GM10248 (cell line): ENCODE results near the gene C1QL4.
"Not testable (repeated sequence)": the region's sequence is repeated elsewhere in the genome, so short reads cannot be mapped to it uniquely, and the experiment has no call there.

Source experiments
- CTCF ChIA-PET: fragments of 300-600 bp; sonication (Branson Sonifier 250); formaldehyde crosslinking; extraction: SDS; loops from one replicate; lab custom pipeline; 2021; ENCODE audit warnings: antibody characterized with exemption; lab: Yijun Ruan, JAX
- POLR2A ChIA-PET: fragments of 350-650 bp; sonication (Branson Sonifier 250); formaldehyde crosslinking; extraction: SDS; loops from one replicate; lab custom pipeline; 2020; ENCODE audit warnings: antibody characterized with exemption; lab: Yijun Ruan, JAX
- DNase-seq: peaks from one replicate; pipeline ENCODE4 v3.0.0; 2012; ENCODE audit errors: extremely low spot score
- CTCF ChIP-seq: IDR thresholded peaks from 2 replicates; pipeline ENCODE4 v1.5.1; 2012; ENCODE audit warnings: mild to moderate bottlenecking, low read depth; ENCODE audit errors: extremely low read depth, missing control alignments, control extremely low read depth

C1QL4 gene

DNA sequence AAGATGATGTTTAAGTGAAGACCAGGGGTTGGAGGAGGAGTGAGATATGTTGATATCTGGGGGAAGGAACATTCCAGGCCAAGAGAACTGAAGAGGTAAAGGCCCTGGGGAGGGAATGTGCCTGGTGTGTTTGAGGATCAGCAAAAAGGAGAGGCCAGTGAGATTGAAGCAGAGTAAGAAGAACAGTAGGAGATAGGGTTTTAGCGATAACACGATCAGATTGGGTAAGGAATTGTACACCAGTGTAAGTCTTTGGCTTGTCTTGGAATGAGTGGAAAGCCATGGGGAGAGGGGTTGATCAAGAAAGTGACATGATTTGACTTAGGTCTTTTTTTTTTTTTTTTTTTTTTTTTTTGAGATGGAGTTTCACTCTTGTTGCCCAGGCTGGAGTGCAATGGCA is 9.1 kb downstream of the C1QL4 start:
- DNase-seq, result no peak
- TF ChIP-seq CTCF, result no peak
- ChIA-PET POLR2A (no interaction called here), CTCF (interaction anchor here (6.1 kb wide), 1 partner anchor 21 kb away, joined by 88 read pairs; the partner anchor contains the start of gene DNAJC22)

DNA sequence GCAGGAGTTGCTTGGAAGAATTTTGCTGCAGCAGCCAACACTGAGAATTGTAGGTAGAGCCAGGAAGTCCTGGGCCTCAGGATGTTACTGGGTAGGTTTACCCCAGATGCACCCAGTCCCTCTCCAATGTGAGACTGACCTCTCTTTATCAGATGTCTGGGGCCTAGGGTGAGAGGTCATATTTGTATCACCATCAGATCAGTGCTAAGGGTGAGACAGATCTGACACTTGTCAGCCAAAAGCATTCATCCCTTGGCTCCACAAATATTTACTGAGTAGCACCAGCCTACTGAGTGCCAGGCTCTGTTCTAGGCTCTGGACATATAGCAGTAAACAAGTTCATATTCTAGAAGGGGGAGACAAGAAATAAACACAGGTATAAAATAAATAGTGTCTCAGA is 9.6 kb downstream of the C1QL4 start:
- CTCF ChIA-PET, result interaction anchor here (2.3 kb wide), 1 partner anchor 15 kb away, joined by 12 read pairs; no protein-coding TSS in a partner anchor
- DNase-seq, result no peak
- POLR2A ChIA-PET, result no interaction called here
- TF ChIP-seq CTCF, result no peak

DNA sequence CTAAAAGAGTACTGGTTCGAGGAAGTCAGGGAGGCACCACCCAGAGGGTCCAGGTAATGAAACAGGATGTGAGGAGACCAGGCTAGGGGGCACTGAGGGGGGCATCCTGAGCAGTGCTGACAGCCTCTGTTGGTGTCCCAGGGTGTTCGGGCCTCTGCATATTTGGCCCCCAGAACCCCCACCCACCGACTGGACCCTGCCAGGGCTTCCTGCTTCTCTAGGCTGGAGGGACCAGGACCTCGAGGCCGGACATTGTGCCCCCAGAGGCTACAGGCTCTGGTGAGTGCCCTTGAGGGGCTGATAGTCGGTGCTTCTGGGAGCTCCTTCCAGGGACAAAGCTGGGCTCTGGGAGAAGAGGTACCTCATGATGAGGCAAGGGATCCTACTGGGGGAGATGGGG is 11.4 kb downstream of the C1QL4 start:
- no peak for DNase-seq
- POLR2A ChIA-PET, result no interaction called here
- CTCF ChIA-PET, result interaction anchor here (1.7 to 7.3 kb wide), 4 partner anchors 12 to 37 kb away, joined by 5 to 42 read pairs (median 24); partner anchors contain the start of genes C1QL4 and DNAJC22
- TF ChIP-seq CTCF, result no peak

GRCh38 chr12:49323524-49324097 is 13.4 kb downstream of the C1QL4 start:
- no peak for TF ChIP-seq CTCF
- ChIA-PET POLR2A (interaction anchor here (0.8 to 1.5 kb wide), 6 partner anchors 8 to 418 kb away, joined by 3 to 5 read pairs (median 5); partner anchors contain the start of genes TMBIM6, TUBA1B and TUBA1C), CTCF (interaction anchor here (1.2 to 7.3 kb wide), 9 partner anchors 8 to 47 kb away, joined by 3 to 42 read pairs (median 15); partner anchors contain the start of genes C1QL4, DNAJC22 and PRPH)
- no peak for DNase-seq

- CTCF ChIA-PET, result interaction anchor here (1.0 to 7.3 kb wide), 13 partner anchors 9 to 191 kb away, joined by 3 to 42 read pairs (median 9); partner anchors contain the start of genes C1QL4, DNAJC22 and PRPH
- peak; percentile 99 for DNase-seq
- no peak for TF ChIP-seq CTCF
- POLR2A ChIA-PET, result interaction anchor here (0.8 to 1.5 kb wide), 8 partner anchors 9 to 418 kb away, joined by 3 to 5 read pairs (median 4); partner anchors contain the start of genes TMBIM6, TUBA1B and TUBA1C
Observed at GRCh38 chr12:49322708-49323523, 14.1 kb downstream of the C1QL4 start, which contains the start of gene TROAP. Gene TROAP, plus strand, starts transcription at chr12:49323255. Its CDS starts 354 bp downstream, at chr12:49323609.

DNA sequence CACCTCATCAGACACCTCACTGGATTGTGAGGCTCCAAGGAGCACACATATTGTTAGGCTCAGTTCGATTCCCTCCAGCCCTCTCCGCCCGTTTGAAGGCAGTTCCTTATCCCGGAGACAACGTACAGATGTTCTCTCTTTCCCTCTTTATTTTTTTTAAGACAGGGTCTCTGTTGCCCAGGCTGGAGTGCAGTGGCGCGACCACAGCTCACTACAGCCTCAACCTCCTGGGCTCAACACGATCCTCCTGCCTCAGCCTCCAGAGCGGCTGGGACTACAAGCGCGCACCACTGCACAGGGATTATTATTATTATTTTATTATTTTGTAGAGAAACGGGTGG is 14.7 kb downstream of the C1QL4 start:
- TF ChIP-seq CTCF, result no peak
- POLR2A ChIA-PET, result interaction anchor here (1.0 to 1.5 kb wide), 7 partner anchors 17 to 419 kb away, joined by 3 to 5 read pairs (median 5); partner anchors contain the start of genes TMBIM6, TUBA1B and TUBA1C
- DNase-seq, result no peak
- CTCF ChIA-PET, result interaction anchor here (1.0 to 7.3 kb wide), 13 partner anchors 10 to 191 kb away, joined by 3 to 42 read pairs (median 9); partner anchors contain the start of genes C1QL4, DNAJC22 and PRPH

DNA sequence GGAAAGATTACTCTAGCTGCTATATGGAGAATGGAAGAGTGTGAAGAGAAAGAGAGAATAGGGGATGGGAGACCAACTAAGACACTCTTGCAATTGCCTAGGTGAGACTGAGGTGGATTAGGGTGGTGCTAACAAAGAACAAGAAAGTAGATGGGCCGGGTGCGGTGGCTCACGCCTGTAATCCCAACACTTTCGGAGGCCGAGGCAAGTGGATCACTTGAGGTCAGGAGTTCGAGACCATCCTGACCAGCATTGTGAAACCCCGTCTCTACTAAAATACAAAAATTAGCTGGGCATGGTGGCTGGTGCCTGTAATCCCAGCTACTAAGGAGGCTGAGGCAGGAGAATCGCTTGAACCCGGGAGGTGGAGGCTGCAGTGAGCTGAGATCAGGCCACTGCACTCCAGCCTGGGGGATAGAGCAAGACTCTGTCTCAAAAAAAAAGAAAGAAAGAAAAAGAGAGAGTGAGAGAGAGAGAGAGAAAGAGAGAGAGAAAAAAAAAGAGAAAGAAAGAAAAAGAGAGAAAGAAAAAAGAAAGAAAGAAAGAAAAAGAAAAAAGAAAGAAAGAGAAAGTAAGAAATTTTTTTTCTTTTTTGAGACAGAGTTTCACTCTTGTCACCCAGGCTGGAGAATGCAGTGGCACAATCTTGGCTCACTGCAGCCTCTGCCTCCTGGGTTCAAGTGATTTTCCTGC is 16.4 kb downstream of the C1QL4 start:
- POLR2A ChIA-PET, DNase-seq: not testable (repeated sequence)
- CTCF ChIA-PET, result interaction anchor here (1.0 to 7.3 kb wide), 4 partner anchors 11 to 31 kb away, joined by 3 to 35 read pairs (median 11); partner anchors contain the start of gene DNAJC22

DNA sequence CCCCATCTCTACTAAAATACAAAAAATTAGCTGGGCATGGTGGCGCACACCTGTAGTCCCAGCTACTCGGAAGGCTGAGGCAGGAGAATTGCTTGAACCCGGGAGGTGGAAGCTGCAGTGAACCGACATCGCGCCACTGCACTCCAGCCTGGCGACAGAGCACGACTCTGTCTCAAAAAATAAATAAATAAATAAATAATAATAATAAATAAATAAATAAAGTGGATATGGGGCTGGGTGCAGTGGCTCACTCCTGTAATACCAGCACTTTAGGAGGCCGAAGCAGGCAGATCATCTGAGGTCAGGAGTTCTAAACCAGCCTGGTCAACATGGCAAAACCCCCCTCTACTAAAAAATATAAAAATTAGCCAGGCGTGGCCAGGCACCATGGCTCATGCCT is 19.9 kb downstream of the C1QL4 start:
- DNase-seq, POLR2A ChIA-PET, CTCF ChIA-PET: not testable (repeated sequence)
